ENCODE results near the gene SEH1L.
"Not testable (repeated sequence)": the region's sequence is repeated elsewhere in the genome, so short reads cannot be mapped to it uniquely, and the experiment has no call there.

SEH1L gene

DNA sequence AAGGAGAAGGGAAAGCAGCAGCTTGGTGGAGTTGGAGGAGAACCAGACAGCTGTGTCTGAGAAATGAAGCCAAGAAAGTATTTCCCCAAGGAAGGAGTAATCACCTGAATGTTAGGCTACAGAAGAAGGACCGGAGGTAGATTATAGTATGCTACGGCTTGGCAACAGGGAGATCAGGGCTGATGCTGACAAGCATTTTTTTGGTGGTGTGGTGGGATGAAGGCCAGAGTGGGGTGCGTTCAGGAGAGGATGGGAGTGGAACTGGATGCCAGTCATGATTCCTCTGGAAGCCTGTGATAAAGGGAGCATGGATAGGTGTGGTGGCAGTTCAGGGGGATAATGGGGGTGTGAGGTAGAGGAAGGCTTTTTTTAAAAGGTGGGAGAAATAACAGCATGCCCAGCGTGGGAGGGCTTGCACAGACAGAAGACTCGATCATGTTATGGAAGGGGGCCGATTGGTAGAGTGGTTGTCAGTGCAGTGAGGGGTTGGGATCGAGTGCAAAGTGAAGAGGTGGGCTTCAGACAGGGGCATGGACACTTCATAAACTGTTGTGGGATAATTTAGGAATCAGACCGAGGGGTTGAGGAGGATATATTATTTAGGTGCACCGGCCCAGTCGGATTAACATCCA, 49.0 kb downstream of the SEH1L start:
- no peak for DNase-seq (ENCODE audit: low read depth)

- DNase-seq (ENCODE audit: low read depth) = not testable (repeated sequence)
Observed at GRCh38 chr18:12997330-12997729, 49.5 kb downstream of the SEH1L start.

GRCh38 chr18:12998332-12999060, 50.7 kb downstream of the SEH1L start:
- DNase-seq (ENCODE audit: low read depth) = no peak

DNA sequence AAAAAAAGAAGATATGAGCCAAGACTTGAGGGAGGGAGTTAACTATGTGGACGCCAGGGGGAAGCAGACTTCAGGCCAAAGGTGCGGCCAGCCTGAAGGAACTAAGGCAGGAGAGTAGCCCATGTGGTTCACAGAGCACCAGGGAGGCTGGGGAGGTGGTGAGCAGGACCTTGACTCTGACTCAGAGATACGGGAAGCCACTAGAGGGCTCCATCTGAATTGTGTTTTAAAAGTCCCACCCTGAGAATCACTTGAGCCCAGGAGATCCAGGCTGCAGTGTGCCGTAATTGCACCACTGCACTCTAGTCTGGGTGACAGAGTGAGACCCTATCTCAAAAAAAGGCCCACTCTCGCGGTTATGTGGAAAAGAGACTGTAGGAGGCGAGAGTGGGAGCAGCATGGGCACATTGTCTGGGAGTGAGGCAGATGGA, 55.7 kb downstream of the SEH1L start:
- DNase-seq (ENCODE audit: low read depth) = no peak

- no peak for DNase-seq (ENCODE audit: low read depth)
Observed at GRCh38 chr18:13004396-13004795, 56.6 kb downstream of the SEH1L start.

GRCh38 chr18:13005289-13005688, 57.5 kb downstream of the SEH1L start:
- no peak for DNase-seq (ENCODE audit: low read depth)

DNA sequence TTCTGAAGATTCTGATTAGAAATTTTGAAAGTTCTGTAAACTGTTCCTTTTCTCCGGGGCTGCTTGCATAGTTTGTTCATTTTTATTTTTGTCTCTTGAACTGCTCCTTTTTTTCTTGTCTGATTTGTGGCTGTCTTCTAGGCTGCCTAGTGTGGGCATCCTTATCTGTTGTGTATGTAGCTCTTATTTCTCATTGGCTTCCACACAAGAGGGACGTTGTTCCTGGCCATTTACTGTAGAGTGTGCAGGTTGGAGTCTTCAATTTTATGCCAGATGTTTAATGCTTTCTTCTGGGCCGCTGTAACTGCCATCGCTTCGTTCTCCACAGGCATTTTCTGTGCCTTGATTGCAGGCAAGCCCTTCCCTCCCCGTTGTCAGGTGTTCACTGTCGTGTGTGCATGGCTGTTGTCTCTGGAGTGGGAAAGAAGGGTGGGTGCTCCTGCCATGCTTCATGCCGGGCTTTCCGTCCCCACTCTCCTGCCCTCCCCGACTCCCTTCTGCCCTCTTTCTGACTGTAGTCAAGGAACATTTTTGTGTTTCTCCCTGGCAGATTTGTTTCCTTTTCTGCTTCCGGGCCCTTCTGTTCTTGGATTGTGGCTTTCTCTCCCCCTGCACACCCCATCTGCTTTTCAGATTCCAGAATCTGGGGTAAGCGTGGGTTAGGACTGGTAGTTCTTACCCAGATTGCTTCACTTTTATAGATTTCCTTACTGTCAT, 58.9 kb downstream of the SEH1L start:
- DNase-seq (ENCODE audit: low read depth) = no peak

- no peak for DNase-seq (ENCODE audit: low read depth)
Observed at GRCh38 chr18:13007248-13007560, 59.4 kb downstream of the SEH1L start.

- no peak for DNase-seq (ENCODE audit: low read depth)
Observed at GRCh38 chr18:13011719-13012118, 63.9 kb downstream of the SEH1L start.

- no peak for DNase-seq (ENCODE audit: low read depth)
Observed at GRCh38 chr18:13014232-13014631, 66.4 kb downstream of the SEH1L start.

DNA sequence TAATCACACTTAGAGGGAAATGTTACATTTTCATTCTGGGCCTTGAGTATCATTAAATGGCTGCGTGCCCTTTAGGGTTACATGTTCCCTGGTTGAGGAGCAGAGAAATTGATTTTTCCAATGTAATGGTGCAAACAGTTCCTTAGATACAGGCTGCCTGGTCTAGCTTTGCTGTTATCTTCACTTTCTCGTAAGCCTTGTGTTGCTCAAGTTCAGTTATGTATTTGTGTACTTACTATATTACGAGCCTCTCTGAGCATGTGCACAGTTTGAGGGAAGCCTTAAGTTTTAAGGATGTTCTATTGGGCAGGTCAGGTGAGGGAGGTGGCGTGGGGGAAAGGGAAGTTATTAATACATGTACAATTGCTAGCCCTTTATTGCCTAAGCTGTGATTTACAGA, 67.0 kb downstream of the SEH1L start:
- DNase-seq (ENCODE audit: low read depth) = no peak

GRCh38 chr18:13017247-13017875, 69.5 kb downstream of the SEH1L start:
- DNase-seq (ENCODE audit: low read depth) = no peak

GRCh38 chr18:13018374-13018773, 70.6 kb downstream of the SEH1L start:
- no peak for DNase-seq (ENCODE audit: low read depth)

- DNase-seq (ENCODE audit: low read depth) = no peak
Observed at GRCh38 chr18:13019301-13019700, 71.5 kb downstream of the SEH1L start.

DNA sequence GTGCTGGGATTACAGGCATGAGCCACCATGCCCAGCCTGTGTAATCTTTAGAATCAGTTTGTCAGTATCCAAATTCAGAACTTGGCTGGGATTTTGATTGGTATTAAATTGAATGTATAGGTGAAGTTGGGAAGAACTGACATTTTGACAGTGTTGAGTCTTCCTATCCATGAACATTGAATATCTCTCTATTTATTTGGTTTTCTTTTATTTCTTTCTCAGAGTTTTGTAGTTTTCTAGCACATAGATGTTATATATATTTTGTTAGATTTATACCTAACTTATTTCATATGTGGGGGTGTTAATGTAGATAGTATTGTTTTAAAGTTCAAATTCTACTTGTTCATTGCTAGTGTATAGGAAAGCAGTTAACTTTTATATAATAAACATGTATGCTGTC, 74.8 kb downstream of the SEH1L start:
- DNase-seq (ENCODE audit: low read depth) = no peak

DNA sequence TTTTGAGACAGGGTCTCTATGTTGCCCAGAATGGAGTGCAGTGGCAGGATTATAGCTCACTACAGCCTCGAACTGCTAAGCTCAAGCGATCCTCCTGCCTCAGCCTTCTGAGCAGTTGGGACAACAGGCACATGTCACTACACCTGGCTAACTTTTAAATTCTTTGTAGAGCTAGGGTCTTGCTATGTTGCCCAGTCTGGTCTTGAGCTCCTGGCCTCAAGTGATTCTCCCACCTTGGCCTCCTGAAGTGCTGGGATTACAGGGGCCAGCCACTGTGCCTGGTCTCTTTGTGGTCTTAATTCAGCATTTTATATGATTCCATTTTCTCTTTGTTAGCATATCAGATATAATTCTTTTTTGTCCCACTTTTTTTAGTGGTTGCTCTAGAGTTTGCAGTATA, 77.4 kb downstream of the SEH1L start:
- DNase-seq (ENCODE audit: low read depth) = no peak

- DNase-seq (ENCODE audit: low read depth) = no peak
Observed at GRCh38 chr18:13026583-13027270, 78.9 kb downstream of the SEH1L start.

DNA sequence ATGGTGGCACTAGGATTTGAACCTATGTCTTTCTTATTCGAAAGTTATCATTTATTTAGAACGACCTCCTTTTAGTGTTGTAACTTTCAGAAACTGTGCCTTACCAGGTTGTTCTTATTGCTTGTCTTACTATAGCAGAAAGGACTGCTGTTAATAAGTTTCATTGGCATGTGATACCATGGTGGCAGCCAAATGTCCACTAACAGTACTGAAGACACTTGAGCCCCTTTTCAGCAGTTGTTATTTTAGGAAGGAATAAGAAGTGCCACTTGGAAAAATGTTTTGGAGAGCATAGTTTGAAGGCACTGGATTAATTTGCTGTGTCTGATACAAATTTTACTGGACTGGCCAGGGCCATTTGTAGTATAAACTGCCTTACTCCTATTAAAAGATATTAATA, 81.1 kb downstream of the SEH1L start:
- DNase-seq (ENCODE audit: low read depth) = no peak

DNA sequence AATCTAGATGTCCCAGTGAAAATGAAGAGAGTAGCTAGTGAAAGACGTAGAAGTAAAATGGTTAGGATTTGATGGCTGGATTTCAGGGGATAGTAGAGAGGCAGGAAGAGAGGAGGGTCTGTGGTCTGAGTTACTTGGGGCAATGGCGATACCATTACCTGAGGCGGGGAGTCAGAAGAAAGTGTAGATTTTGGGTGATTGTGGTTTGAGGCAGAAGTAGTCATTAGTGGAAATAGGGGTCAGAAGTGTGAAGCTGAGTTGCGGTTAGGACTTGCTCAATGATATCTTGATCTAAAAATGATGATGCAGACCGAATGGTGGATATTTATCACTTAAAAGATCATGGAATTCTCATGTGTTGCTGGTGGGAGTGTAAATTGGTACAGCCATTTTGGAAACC, 84.4 kb downstream of the SEH1L start:
- DNase-seq (ENCODE audit: low read depth) = no peak

- no peak for DNase-seq (ENCODE audit: low read depth)
Observed at GRCh38 chr18:13035249-13035914, 87.6 kb downstream of the SEH1L start.

DNA sequence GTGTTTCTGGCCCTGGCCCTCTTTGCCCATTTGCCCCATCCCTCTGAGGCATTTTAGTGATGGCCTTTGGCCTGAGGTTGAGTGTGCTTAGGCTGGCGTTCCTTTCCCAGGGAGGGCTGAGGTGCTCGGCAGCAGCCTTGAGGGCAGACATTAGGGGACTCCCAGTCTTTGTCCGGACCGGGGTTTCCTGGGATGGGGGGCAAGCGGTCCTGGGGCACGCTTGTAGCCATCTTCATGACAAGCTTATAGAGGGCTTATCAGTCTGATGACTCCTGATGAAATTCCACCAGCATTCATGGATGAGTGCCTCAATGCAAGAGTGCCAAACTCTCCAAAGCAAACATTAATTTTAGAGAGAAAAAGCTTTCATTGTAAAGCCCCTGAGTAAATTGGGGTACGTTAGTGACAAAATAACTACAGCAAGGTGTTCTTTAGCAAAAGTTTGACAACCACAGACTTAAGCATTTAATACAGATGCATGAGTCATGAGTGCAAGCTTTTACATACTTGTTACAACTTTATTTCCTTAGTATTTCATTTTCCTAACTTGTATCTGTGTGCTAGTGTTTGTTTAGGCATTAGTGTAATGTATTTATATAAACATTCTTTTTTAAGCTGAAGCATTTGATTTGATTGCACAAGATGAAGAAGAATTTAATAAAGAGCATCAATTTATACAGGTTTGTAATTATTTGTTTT, 89.0 kb downstream of the SEH1L start:
- no peak for DNase-seq (ENCODE audit: low read depth)

All from HS-27A (cell line).